GM23248 (cell line): Measurements from ENCODE around the gene DIRAS3. TPM values are rescaled to one million over a fixed set of nuclear protein-coding genes. Genes with fewer than 3 reads are reported as not detected.
A peak's percentile ranks its signal among the peaks of the same experiment; 100 is the strongest.

ENCODE experiments used
- DNase-seq: peaks from one replicate; pipeline ENCODE4 v3.0.0-alpha.2; 2015
- H2AFZ ChIP-seq: fragments of 200-600 bp; sonication (generic); 2 replicates; pipeline ENCODE4 v1.6.1; 2016; ENCODE audit warnings: antibody characterized with exemption
- H3F3A ChIP-seq: fragments of 200-600 bp; sonication (generic); 2 replicates; pipeline ENCODE4 v1.6.1; 2016; ENCODE audit warnings: mild to moderate bottlenecking, antibody characterized with exemption, mixed run types; ENCODE audit not compliant: insufficient read depth
- H3K27ac ChIP-seq: fragments of 200-600 bp; sonication (generic); 2 replicates; pipeline ENCODE4 v1.5.1; 2016; ENCODE audit warnings: mild to moderate bottlenecking
- H3K27me3 ChIP-seq: fragments of 200-600 bp; sonication (generic); replicated peaks from 2 replicates; pipeline ENCODE4 v1.6.1; 2016; ENCODE audit warnings: mild to moderate bottlenecking; ENCODE audit not compliant: insufficient read depth
- H3K36me3 ChIP-seq: fragments of 200-600 bp; sonication (generic); 2 replicates; pipeline ENCODE4 v1.6.1; 2016; ENCODE audit warnings: low read depth, mild to moderate bottlenecking
- H3K4me1 ChIP-seq: fragments of 200-600 bp; sonication (generic); 2 replicates; pipeline ENCODE4 v1.6.1; 2016; ENCODE audit warnings: mild to moderate bottlenecking; ENCODE audit not compliant: insufficient read depth
- H3K4me2 ChIP-seq: fragments of 200-600 bp; sonication (generic); one replicate; pipeline ENCODE4 v1.6.1; 2016; ENCODE audit warnings: mild to moderate bottlenecking; ENCODE audit not compliant: unreplicated experiment
- H3K4me3 ChIP-seq: fragments of 200-600 bp; sonication (generic); 2 replicates; pipeline ENCODE4 v1.5.1; 2016; ENCODE audit warnings: mild to moderate bottlenecking
- H3K79me2 ChIP-seq: fragments of 200-600 bp; sonication (generic); 2 replicates; pipeline ENCODE4 v1.6.1; 2016; ENCODE audit warnings: mild to moderate bottlenecking; ENCODE audit not compliant: insufficient read depth
- H3K9ac ChIP-seq: fragments of 200-600 bp; sonication (generic); 2 replicates; pipeline ENCODE4 v1.6.1; 2016; ENCODE audit warnings: mild to moderate bottlenecking
- H3K9me2 ChIP-seq: fragments of 200-600 bp; sonication (generic); 2 replicates; pipeline ENCODE4 v1.6.1; 2016; ENCODE audit warnings: mixed run types, mild to moderate bottlenecking, moderate library complexity; ENCODE audit not compliant: insufficient read depth
- H3K9me3 ChIP-seq: fragments of 200-600 bp; sonication (generic); one replicate; pipeline ENCODE4 v1.6.1; 2017; ENCODE audit warnings: low read depth
- H4K20me1 ChIP-seq: fragments of 200-600 bp; sonication (generic); 2 replicates; pipeline ENCODE4 v1.6.0; 2016; ENCODE audit not compliant: insufficient read depth
- EZH2 ChIP-seq: fragments of 200-600 bp; sonication (generic); IDR thresholded peaks from 2 replicates; pipeline ENCODE4 v1.6.1; 2018; ENCODE audit warnings: antibody characterized with exemption, mild to moderate bottlenecking; ENCODE audit not compliant: insufficient read depth, poor library complexity, severe bottlenecking
- EZH2phosphoT487 ChIP-seq: fragments of 200-600 bp; sonication (generic); IDR thresholded peaks from 2 replicates; pipeline ENCODE4 v1.6.1; 2018; ENCODE audit warnings: antibody characterized with exemption, moderate library complexity, mild to moderate bottlenecking, low read depth; ENCODE audit not compliant: insufficient read depth
- WGBS, 2 experiments: methylation state at CpG; one replicate each; pipeline ENCODE4 v1.1.6; 2015 to 2017; ENCODE audit warnings: low lambda C conversion rate in 2 of 2, low coverage in 1 of 2; ENCODE audit errors: missing lambda C conversion rate in 2 of 2; 5-methylcytosine and 5-hydroxymethylcytosine counted together
- in situ Hi-C: fragments of 300-500 bp; cut with MboI; formaldehyde crosslinking; loops from 2 replicates; pipeline ENCODE4 v1.15.0; 2020
- polyA plus RNA-seq: library from polyadenylated mRNA; unstranded; fragments of >200 nt; fragmentation: Nextera tagmentation; extraction: Ambion mirVana; gene quantifications from 2 replicates; pipeline ENCODE4 v1.2.1, GENCODE V29; 2016
- total RNA-seq: library from RNA; depleted of rRNA; stranded (reverse); fragments of >200 nt; shearing (Covaris generic); gene quantifications from 2 replicates; pipeline ENCODE4 v1.2.3, GENCODE V29; 2014

Gene DIRAS3
- total and polyA plus RNA-seq, 2 experiments from 2014 or later, result 12.1 to 13.3 TPM

DNA sequence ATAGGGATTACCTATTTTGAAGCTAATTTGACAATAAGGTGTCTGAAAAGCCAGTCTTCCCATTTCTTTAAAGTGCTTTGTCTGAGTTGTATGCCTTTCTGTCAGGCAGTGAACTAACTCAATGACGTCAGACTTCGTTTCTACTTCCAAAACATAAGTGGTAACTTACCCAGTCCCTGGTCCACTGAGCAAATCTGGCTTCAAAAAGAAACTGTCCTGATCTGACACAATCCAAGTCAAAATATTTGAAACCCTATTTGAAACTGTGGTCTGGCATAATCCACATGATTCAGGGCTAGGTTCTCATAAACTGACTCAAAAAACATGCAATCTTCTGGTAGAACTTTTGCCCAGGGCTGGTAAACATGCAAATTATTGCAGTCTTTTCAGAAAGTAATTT lies 34.0 kb downstream of the DIRAS3 start:
- peak overlapping the region; percentile 11 for H3K27ac ChIP-seq
- H4K20me1 ChIP-seq, result no peaks in the 10 kb centered on the region
- in situ Hi-C loops, result no loop called here
- no peak overlapping the region for H3K4me2 ChIP-seq
- peaks cover 13% of the 10 kb centered on the region; the same call in 1 of the 2 replicates for H3F3A ChIP-seq
- no peaks in the 10 kb centered on the region for H3K27me3 ChIP-seq
- H3K4me3 ChIP-seq, result no peak overlapping the region
- H3K9me2 ChIP-seq, result no peaks in the 10 kb centered on the region
- no peaks in the 10 kb centered on the region for H3K36me3 ChIP-seq
- no peaks in the 10 kb centered on the region for H3K79me2 ChIP-seq
- no peaks in the 10 kb centered on the region for H3K9me3 ChIP-seq
- H2AFZ ChIP-seq, result peak overlapping the region; percentile 3; the same call in 1 of the 2 replicates
- no peak overlapping the region for H3K9ac ChIP-seq
- TF ChIP-seq EZH2phosphoT487 (no peak), EZH2 (no peak)
- 3 to 20% methylated on average over 2 of the region's 2 CpGs for WGBS, 2 experiments
- peaks cover 19% of the 10 kb centered on the region for H3K4me1 ChIP-seq
- DNase-seq, result peak; percentile 64

DNA sequence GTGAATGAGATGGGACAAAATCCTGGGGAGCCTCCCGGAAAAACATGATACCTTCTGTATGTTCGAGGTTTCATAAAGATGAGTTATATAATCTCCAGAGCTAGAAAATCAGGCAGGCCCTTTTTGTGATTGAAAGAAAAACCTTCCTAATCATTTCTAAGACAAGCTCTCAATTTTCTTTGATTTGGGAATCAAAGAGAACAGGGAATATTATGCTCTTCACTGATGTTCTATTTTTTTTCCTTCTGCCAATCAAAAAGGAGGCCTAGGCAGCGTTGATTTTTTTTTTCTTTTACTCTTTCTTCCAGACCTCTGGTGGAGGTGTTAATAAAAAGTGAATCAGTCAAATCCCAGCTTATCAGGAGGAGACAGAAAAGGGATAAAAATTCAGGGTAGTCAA lies 34.5 kb downstream of the DIRAS3 start:
- in situ Hi-C loops, result no loop called here
- Histone ChIP-seq H3F3A (peaks cover 13% of the 10 kb centered on the region; the same call in 1 of the 2 replicates), H3K9ac (no peak overlapping the region), H3K4me3 (no peak overlapping the region), H3K79me2 (no peaks in the 10 kb centered on the region), H2AFZ (peak overlapping the region; percentile 3; the same call in 1 of the 2 replicates), H4K20me1 (no peaks in the 10 kb centered on the region), H3K9me3 (no peaks in the 10 kb centered on the region), H3K36me3 (no peaks in the 10 kb centered on the region), H3K4me2 (no peak overlapping the region), H3K4me1 (peaks cover 19% of the 10 kb centered on the region), H3K27ac (no peak overlapping the region), H3K27me3 (no peaks in the 10 kb centered on the region), H3K9me2 (no peaks in the 10 kb centered on the region)
- 60 to 61% methylated on average over 3 of the region's 3 CpGs for WGBS, 2 experiments
- TF ChIP-seq EZH2, result no peak
- TF ChIP-seq EZH2phosphoT487, result no peak
- peak; percentile 23 for DNase-seq

DNA sequence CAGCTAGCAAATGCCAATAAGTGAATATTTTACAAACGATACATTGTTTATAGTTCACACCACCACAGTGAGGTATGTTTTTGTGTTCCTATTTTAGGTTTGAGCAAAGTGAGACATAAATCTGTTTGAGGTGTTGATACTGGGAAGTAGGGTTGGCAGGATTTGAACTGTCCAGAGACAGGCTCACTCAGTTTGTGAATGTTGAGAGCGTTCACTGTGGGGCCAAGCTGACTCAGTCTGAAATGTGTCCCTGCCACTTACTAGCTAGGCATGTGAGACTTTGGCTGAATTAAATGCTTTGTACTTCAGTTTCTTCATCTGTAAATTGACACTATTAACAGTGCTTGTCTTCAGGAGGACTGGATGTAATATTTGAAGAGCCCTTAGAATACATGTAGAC lies 35.1 kb downstream of the DIRAS3 start:
- TF ChIP-seq EZH2phosphoT487 (no peak), EZH2 (no peak)
- Histone ChIP-seq H3K36me3 (no peaks in the 10 kb centered on the region), H3K4me2 (no peak overlapping the region), H4K20me1 (no peaks in the 10 kb centered on the region), H3K27ac (no peak overlapping the region), H3K4me1 (peaks cover 19% of the 10 kb centered on the region), H2AFZ (no peak overlapping the region), H3K27me3 (no peaks in the 10 kb centered on the region), H3K4me3 (no peak overlapping the region), H3K9me2 (no peaks in the 10 kb centered on the region), H3K9ac (no peak overlapping the region), H3F3A (peaks cover 13% of the 10 kb centered on the region; the same call in 1 of the 2 replicates), H3K9me3 (no peaks in the 10 kb centered on the region), H3K79me2 (no peaks in the 10 kb centered on the region)
- WGBS, 2 experiments, result 23 to 25% methylated on average over 2 of the region's 2 CpGs
- peak; percentile 34 for DNase-seq
- in situ Hi-C loops, result no loop called here

GRCh38 chr1:68013351-68013750 lies 37.1 kb downstream of the DIRAS3 start:
- 94 to 96% methylated on average over 4 of the region's 4 CpGs for WGBS, 2 experiments
- H3K4me3 ChIP-seq, result no peak overlapping the region
- no peaks in the 10 kb centered on the region for H3K27me3 ChIP-seq
- no peak overlapping the region for H3K9ac ChIP-seq
- in situ Hi-C loops, result no loop called here
- no peaks in the 10 kb centered on the region for H3K9me2 ChIP-seq
- peaks cover 19% of the 10 kb centered on the region for H3K4me1 ChIP-seq
- H4K20me1 ChIP-seq, result no peaks in the 10 kb centered on the region
- no peak for TF ChIP-seq EZH2phosphoT487
- no peak for TF ChIP-seq EZH2
- no peak overlapping the region for H3K4me2 ChIP-seq
- no peak overlapping the region for H3K27ac ChIP-seq
- no peak overlapping the region for H2AFZ ChIP-seq
- no peak for DNase-seq
- H3K36me3 ChIP-seq, result no peaks in the 10 kb centered on the region
- no peaks in the 10 kb centered on the region for H3K79me2 ChIP-seq
- no peaks in the 10 kb centered on the region for H3K9me3 ChIP-seq
- peaks cover 13% of the 10 kb centered on the region; the same call in 1 of the 2 replicates for H3F3A ChIP-seq
